Measurements from ENCODE around the gene HSPA4L. TPM values are rescaled to one million over a fixed set of nuclear protein-coding genes. Genes with fewer than 3 reads are reported as not detected.

HSPA4L gene
- total and polyA plus RNA-seq, 3 donors from 2014 or later = 53.1 to 151 (median 132) TPM

DNA sequence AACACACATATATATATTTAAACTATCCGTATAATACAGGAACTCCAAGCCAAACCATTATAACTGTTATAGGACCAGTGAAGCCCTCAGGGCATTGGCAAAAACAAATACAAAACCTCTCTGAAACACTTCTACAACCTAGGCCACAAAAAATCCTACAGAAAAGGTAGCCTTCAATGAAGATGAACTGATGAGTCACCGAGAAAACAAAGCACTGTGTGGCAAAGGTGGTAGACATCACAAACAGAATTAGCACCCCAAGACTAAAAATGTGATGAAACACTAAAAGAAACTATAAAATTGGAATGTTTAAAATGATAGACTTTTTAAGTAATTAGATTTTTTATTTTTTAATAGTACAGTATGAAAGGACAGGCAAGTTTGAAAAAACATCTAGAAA is 5.5 kb upstream of the HSPA4L start:
- Histone ChIP-seq H3K4me1 (no peaks in the 10 kb centered on the region), H3K27me3 (no peaks in the 10 kb centered on the region), H3K27ac (no peak overlapping the region), H3K9me3 (no peaks in the 10 kb centered on the region), H3K4me3 (no peak overlapping the region), H3K36me3 (ENCODE audit: low read depth, missing control alignments) (no peaks in the 10 kb centered on the region)
- 84 to 90% methylated on average over 2 of the region's 2 CpGs for WGBS, 2 donors
- TF ChIP-seq CTCF (IDR thresholded peaks at IDR 0.05) (no peak), POLR2A (IDR thresholded peaks at IDR 0.05) (no peak)
- no peak for DNase-seq
- intact Hi-C loops (cut with DNase I; ENCODE audit: low total_unique reads) = no loop called here

GRCh38 chr4:127777487-127777886 is 4.6 kb upstream of the HSPA4L start:
- no peak for TF ChIP-seq CTCF (IDR thresholded peaks at IDR 0.05)
- Histone ChIP-seq H3K9me3 (no peaks in the 10 kb centered on the region), H3K36me3 (ENCODE audit: low read depth, missing control alignments) (no peaks in the 10 kb centered on the region), H3K4me1 (no peaks in the 10 kb centered on the region), H3K4me3 (no peak overlapping the region), H3K27ac (no peak overlapping the region), H3K27me3 (no peaks in the 10 kb centered on the region)
- 58 to 72% methylated on average over 3 of the region's 3 CpGs for WGBS, 2 donors
- DNase-seq = no peak
- intact Hi-C loops (cut with DNase I; ENCODE audit: low total_unique reads) = no loop called here

GRCh38 chr4:127778102-127778501 is 4.0 kb upstream of the HSPA4L start:
- Histone ChIP-seq H3K27me3 (no peaks in the 10 kb centered on the region), H3K36me3 (ENCODE audit: low read depth, missing control alignments) (no peaks in the 10 kb centered on the region), H3K27ac (no peak overlapping the region), H3K9me3 (no peaks in the 10 kb centered on the region), H3K4me3 (no peak overlapping the region), H3K4me1 (no peaks in the 10 kb centered on the region)
- TF ChIP-seq POLR2A (IDR thresholded peaks at IDR 0.05) (no peak), CTCF (IDR thresholded peaks at IDR 0.05) (no peak)
- DNase-seq = no peak
- intact Hi-C loops (cut with DNase I; ENCODE audit: low total_unique reads) = no loop called here
- WGBS, 2 donors = 23 to 44% methylated on average over 2 of the region's 2 CpGs

- TF ChIP-seq POLR2A (IDR thresholded peaks at IDR 0.05) (no peak), CTCF (IDR thresholded peaks at IDR 0.05) (no peak)
- H3K27me3 ChIP-seq = no peaks in the 10 kb centered on the region
- intact Hi-C loops (cut with DNase I; ENCODE audit: low total_unique reads) = no loop called here
Measured at GRCh38 chr4:127780598-127780997, 1.5 kb upstream of the HSPA4L start.

DNA sequence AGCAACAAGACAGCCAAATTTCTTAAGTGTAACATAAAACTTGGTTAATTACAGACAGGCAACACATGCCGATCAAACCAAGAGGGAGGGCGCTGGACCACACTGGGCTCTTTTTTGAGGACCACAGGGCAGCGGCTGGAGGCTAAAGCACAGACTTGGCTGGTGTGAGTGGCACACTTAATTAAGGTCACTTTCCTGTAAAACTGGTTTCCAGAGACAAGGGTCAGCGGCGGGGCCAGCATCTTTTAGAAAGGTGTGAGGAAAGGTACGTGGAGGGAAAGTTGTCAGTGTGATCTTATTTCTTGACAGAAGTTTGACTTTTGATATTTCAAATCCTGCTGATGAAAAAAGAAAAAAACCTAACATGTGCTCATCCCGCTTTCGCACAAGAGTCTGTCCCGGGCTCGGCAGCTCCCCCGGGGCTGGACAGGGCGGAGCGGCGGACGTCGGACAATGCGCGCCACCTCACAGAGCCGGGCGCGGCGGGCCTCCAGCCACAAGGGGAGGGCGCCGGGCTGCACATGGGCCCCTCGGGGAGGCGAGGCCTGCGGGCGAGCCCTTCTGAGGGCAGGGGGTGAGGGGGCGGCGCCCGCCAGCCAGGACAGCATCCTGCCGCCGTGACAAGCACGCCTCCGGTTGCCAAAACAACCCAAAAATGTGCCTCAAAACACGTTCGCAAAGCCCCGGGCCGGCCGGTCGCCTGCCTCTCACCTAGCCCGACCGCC is 660 bp upstream of the HSPA4L start:
- TF ChIP-seq CTCF (IDR thresholded peaks at IDR 0.05) (no peak), POLR2A (IDR thresholded peaks at IDR 0.05) (no peak)
- H3K27ac ChIP-seq = peak overlapping the region; percentile 88 to 91
- intact Hi-C loops (cut with DNase I; ENCODE audit: low total_unique reads) = no loop called here
- DNase-seq = peak; percentile 70
- H3K4me1 ChIP-seq = no peaks in the 10 kb centered on the region
- H3K9me3 ChIP-seq = no peaks in the 10 kb centered on the region
- WGBS, 2 donors = 13 to 17% methylated on average over 16 to 38 of the region's 43 CpGs
- no peaks in the 10 kb centered on the region for H3K36me3 ChIP-seq (ENCODE audit: low read depth, missing control alignments)
- no peaks in the 10 kb centered on the region for H3K27me3 ChIP-seq
- H3K4me3 ChIP-seq = peak overlapping the region; percentile 79 to 81

More at GRCh38 chr4:127780598-127780997, 1.5 kb upstream of the HSPA4L start:
- no peak overlapping the region for H3K27ac ChIP-seq
- no peaks in the 10 kb centered on the region for H3K36me3 ChIP-seq (ENCODE audit: low read depth, missing control alignments)
- H3K4me1 ChIP-seq = no peaks in the 10 kb centered on the region
- peak overlapping the region in 1 of 2 donors; percentile 81 for H3K4me3 ChIP-seq
- DNase-seq = peak; percentile 38
- H3K9me3 ChIP-seq = no peaks in the 10 kb centered on the region
- 66 to 78% methylated on average over 12 of the region's 12 CpGs for WGBS, 2 donors
